Neural cell (in vitro differentiated cells): ENCODE results near the gene PRKCQ. TPM values are rescaled to one million over a fixed set of nuclear protein-coding genes. Genes with fewer than 3 reads are reported as not detected.

Experiments used
- H2AFZ ChIP-seq: fragments of 200-600, 300-800 bp; sonication (generic), shearing (Covaris generic); 2 replicates; pipeline ENCODE4 v1.6.0; 2014; ENCODE audit warnings: low read depth, mild to moderate bottlenecking, antibody characterized with exemption, low read length, moderate library complexity
- H3F3A ChIP-seq: fragments of 200-600 bp; shearing (Covaris generic); 2 replicates; pipeline ENCODE4 v1.6.1; 2016; ENCODE audit warnings: mild to moderate bottlenecking, moderate library complexity, mixed read lengths, antibody characterized with exemption, low read length; ENCODE audit not compliant: insufficient read depth, poor library complexity, severe bottlenecking
- H3K27ac ChIP-seq: fragments of 200-600, 300-800 bp; sonication (generic), shearing (Covaris generic); 2 replicates; pipeline ENCODE4 v1.5.1; 2014; ENCODE audit warnings: mild to moderate bottlenecking, low read length, moderate library complexity
- H3K27me3 ChIP-seq: fragments of 300-800, 200-600 bp; sonication (generic), shearing (Covaris generic); 2 replicates; pipeline ENCODE4 v1.6.0; 2014; ENCODE audit warnings: mild to moderate bottlenecking, low read depth, low read length, moderate library complexity; ENCODE audit not compliant: insufficient read depth
- H3K36me3 ChIP-seq: fragments of 300-800, 200-600 bp; sonication (generic), shearing (Covaris generic); 2 replicates; pipeline ENCODE4 v1.5.1; 2014; ENCODE audit warnings: mild to moderate bottlenecking, antibody characterized with exemption, low read length, moderate library complexity; ENCODE audit not compliant: insufficient read depth
- H3K4me2 ChIP-seq: fragments of 300-800, 200-600 bp; sonication (generic), shearing (Covaris generic); 2 replicates; pipeline ENCODE4 v1.6.0; 2014; ENCODE audit warnings: mild to moderate bottlenecking, low read length
- H3K4me3 ChIP-seq: fragments of 300-800, 200-600 bp; sonication (generic), shearing (Covaris generic); 2 replicates; pipeline ENCODE4 v1.5.1; 2014; ENCODE audit warnings: mild to moderate bottlenecking, low read length, moderate library complexity
- H3K79me2 ChIP-seq: fragments of 200-600 bp; shearing (Covaris generic); replicated peaks from 2 replicates; pipeline ENCODE4 v1.6.0; 2014; ENCODE audit warnings: mild to moderate bottlenecking, low read length, moderate library complexity; ENCODE audit not compliant: insufficient read depth
- H3K9ac ChIP-seq: fragments of 300-800, 200-600 bp; sonication (generic), shearing (Covaris generic); 2 replicates; pipeline ENCODE4 v1.6.1; 2016; ENCODE audit warnings: mild to moderate bottlenecking, low read length, mixed read lengths
- H3K9me2 ChIP-seq: fragments of 200-600 bp; shearing (Covaris generic); 2 replicates; pipeline ENCODE4 v1.6.1; 2016; ENCODE audit warnings: mild to moderate bottlenecking, low read length, mixed read lengths; ENCODE audit not compliant: insufficient read depth
- H3K9me3 ChIP-seq: fragments of 200-600, 300-800 bp; sonication (generic), shearing (Covaris generic); 2 replicates; pipeline ENCODE4 v1.6.1; 2016; ENCODE audit warnings: mild to moderate bottlenecking, mixed run types, low read length, moderate library complexity, mixed read lengths
- H4K20me1 ChIP-seq: fragments of 200-600 bp; shearing (Covaris generic); 2 replicates; pipeline ENCODE4 v1.6.1; 2016; ENCODE audit warnings: mild to moderate bottlenecking, mixed run types; ENCODE audit not compliant: insufficient read depth
- EP300 ChIP-seq: fragments of 450-650 bp; conservative IDR thresholded peaks from 2 replicates; pipeline ENCODE4 v1.6.1; 2014; ENCODE audit warnings: antibody characterized with exemption, mild to moderate bottlenecking, moderate library complexity; ENCODE audit not compliant: poor library complexity, severe bottlenecking
- EZH2 ChIP-seq: fragments of 200-600, 300-800 bp; shearing (Covaris generic), sonication (generic); IDR thresholded peaks from 2 replicates; pipeline ENCODE4 v1.6.1; 2014; ENCODE audit warnings: antibody characterized with exemption, low read length, borderline replicate concordance, mild to moderate bottlenecking; ENCODE audit not compliant: insufficient read depth, poor library complexity, severe bottlenecking
- MXI1 ChIP-seq: fragments of 450-650 bp; conservative IDR thresholded peaks from 2 replicates; pipeline ENCODE4 v1.6.1; 2014; ENCODE audit warnings: antibody characterized with exemption, mild to moderate bottlenecking; ENCODE audit not compliant: poor library complexity, severe bottlenecking
- POLR2AphosphoS5 ChIP-seq: IDR thresholded peaks from 2 replicates; pipeline ENCODE4 v1.6.1; 2012
- RAD21 ChIP-seq: fragments of 450-650 bp; conservative IDR thresholded peaks from 2 replicates; pipeline ENCODE4 v1.6.1; 2014; ENCODE audit warnings: antibody characterized with exemption, mild to moderate bottlenecking, moderate library complexity
- REST ChIP-seq: IDR thresholded peaks from 2 replicates; pipeline ENCODE4 v1.6.1; 2012; ENCODE audit warnings: borderline replicate concordance
- SMC3 ChIP-seq: fragments of 450-650 bp; conservative IDR thresholded peaks from 2 replicates; pipeline ENCODE4 v1.6.1; 2014; ENCODE audit warnings: antibody characterized with exemption, mild to moderate bottlenecking, moderate library complexity; ENCODE audit not compliant: poor library complexity
- TAF1 ChIP-seq: IDR thresholded peaks from 2 replicates; pipeline ENCODE4 v1.6.1; 2012; ENCODE audit warnings: low read depth
- polyA plus RNA-seq: library from polyadenylated mRNA; depleted of rRNA; stranded (reverse); fragments of >200 nt; gene quantifications from 2 replicates; pipeline ENCODE4 v1.2.3, GENCODE V29; 2014
- TF ChIP-seq, protein P1 (sequence below): fragments of 450-650 bp; IDR thresholded peaks from 2 replicates; pipeline ENCODE4 v1.5.1; 2014; ENCODE audit warnings: antibody characterized with exemption, mild to moderate bottlenecking, moderate library complexity; ENCODE audit not compliant: poor library complexity, severe bottlenecking

PRKCQ gene
- polyA plus RNA-seq, 1 donor from 2014 or later = 0.61 TPM

GRCh38 chr10:6565588-6565987, 14.5 kb downstream of the PRKCQ start:
- no peak overlapping the region for H3K27ac ChIP-seq
- H3K36me3 ChIP-seq = no peaks in the 10 kb centered on the region
- no peaks in the 10 kb centered on the region for H3K79me2 ChIP-seq
- no peak overlapping the region for H3K9ac ChIP-seq
- H3K9me2 ChIP-seq = no peaks in the 10 kb centered on the region
- no peak overlapping the region for H3K4me2 ChIP-seq
- H3F3A ChIP-seq = no peaks in the 10 kb centered on the region
- H3K27me3 ChIP-seq = peaks cover 4% of the 10 kb centered on the region
- H3K9me3 ChIP-seq = no peaks in the 10 kb centered on the region
- H3K4me3 ChIP-seq = no peak overlapping the region
- no peak for TF ChIP-seq RAD21
- H2AFZ ChIP-seq = no peak overlapping the region
- no peaks in the 10 kb centered on the region for H4K20me1 ChIP-seq

- Histone ChIP-seq H3K9me2 (no peaks in the 10 kb centered on the region), H3F3A (no peaks in the 10 kb centered on the region), H3K27me3 (peaks cover 4% of the 10 kb centered on the region), H3K36me3 (no peaks in the 10 kb centered on the region), H2AFZ (no peak overlapping the region), H3K4me3 (no peak overlapping the region), H3K4me2 (no peak overlapping the region), H3K79me2 (no peaks in the 10 kb centered on the region), H4K20me1 (no peaks in the 10 kb centered on the region), H3K27ac (no peak overlapping the region), H3K9ac (no peak overlapping the region), H3K9me3 (no peaks in the 10 kb centered on the region)
- TF ChIP-seq MXI1 (no peak), SMC3 (no peak), POLR2AphosphoS5 (no peak), TAF1 (no peak), EZH2 (no peak), EP300 (no peak), REST (no peak), RAD21 (no peak)
- TF ChIP-seq, protein P1, sequence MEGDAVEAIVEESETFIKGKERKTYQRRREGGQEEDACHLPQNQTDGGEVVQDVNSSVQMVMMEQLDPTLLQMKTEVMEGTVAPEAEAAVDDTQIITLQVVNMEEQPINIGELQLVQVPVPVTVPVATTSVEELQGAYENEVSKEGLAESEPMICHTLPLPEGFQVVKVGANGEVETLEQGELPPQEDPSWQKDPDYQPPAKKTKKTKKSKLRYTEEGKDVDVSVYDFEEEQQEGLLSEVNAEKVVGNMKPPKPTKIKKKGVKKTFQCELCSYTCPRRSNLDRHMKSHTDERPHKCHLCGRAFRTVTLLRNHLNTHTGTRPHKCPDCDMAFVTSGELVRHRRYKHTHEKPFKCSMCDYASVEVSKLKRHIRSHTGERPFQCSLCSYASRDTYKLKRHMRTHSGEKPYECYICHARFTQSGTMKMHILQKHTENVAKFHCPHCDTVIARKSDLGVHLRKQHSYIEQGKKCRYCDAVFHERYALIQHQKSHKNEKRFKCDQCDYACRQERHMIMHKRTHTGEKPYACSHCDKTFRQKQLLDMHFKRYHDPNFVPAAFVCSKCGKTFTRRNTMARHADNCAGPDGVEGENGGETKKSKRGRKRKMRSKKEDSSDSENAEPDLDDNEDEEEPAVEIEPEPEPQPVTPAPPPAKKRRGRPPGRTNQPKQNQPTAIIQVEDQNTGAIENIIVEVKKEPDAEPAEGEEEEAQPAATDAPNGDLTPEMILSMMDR = no peak
Measured at GRCh38 chr10:6564367-6564766, 15.7 kb downstream of the PRKCQ start.

DNA sequence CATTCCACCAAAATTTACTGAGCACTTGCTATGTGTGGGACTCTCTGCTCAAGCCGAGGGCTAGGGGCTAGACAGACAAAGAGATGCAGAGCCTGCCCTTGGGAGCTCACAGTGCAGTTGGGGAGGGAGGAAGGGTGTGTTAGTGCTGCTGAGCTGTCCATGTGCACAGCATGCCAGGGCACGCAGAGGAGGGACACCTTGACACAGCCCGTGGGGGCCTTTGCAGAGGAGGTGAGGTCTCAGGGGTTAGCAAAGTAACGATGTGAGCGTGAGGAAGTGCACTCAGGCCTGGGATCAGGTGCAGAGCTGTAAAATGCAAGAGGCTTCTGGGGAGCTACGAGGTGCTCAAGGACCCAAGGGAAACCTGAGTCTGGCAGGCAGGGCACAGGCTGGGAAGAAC, 16.3 kb downstream of the PRKCQ start:
- no peak overlapping the region for H3K9ac ChIP-seq
- H3F3A ChIP-seq = no peaks in the 10 kb centered on the region
- no peaks in the 10 kb centered on the region for H4K20me1 ChIP-seq
- TF ChIP-seq TAF1 = no peak
- TF ChIP-seq MXI1 = no peak
- TF ChIP-seq RAD21 = no peak
- no peak for TF ChIP-seq REST
- TF ChIP-seq POLR2AphosphoS5 = no peak
- no peak for TF ChIP-seq EP300
- TF ChIP-seq SMC3 = no peak
- H3K79me2 ChIP-seq = no peaks in the 10 kb centered on the region
- H3K27me3 ChIP-seq = no peaks in the 10 kb centered on the region
- H3K36me3 ChIP-seq = no peaks in the 10 kb centered on the region
- H3K4me3 ChIP-seq = no peak overlapping the region
- no peak overlapping the region for H2AFZ ChIP-seq
- H3K9me2 ChIP-seq = no peaks in the 10 kb centered on the region
- no peak overlapping the region for H3K4me2 ChIP-seq
- H3K9me3 ChIP-seq = no peaks in the 10 kb centered on the region
- H3K27ac ChIP-seq = no peak overlapping the region
